Fibroblast of skin of left quadriceps (primary cell): ENCODE data around the gene DSTN.

ENCODE experiments used
- DNase-seq, 2 experiments: peaks; one replicate each; pipeline ENCODE4 v3.0.0-alpha.2; 2013; ENCODE audit warnings: low read depth in 2 of 2

DSTN gene

DNA sequence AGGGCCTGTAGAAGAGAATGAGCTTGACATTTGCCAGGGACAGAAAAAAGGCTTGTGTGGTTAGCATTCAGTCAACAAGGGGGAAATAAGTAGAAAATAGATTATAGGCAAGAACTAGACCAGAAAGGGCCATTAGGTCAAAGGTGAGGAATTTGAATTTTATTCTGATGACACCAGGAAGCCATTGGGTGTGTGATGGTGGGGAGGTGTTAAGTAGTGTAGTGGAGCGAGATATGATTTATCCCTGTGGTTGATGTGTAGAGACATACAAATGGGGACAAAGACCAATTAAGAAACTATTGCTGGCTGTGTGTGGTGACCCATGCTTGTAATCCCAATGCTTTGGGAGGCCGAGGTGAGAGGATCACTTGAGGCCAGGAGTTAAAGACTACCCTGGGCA is 11.0 kb downstream of the DSTN start:
- DNase-seq: no peak

DNA sequence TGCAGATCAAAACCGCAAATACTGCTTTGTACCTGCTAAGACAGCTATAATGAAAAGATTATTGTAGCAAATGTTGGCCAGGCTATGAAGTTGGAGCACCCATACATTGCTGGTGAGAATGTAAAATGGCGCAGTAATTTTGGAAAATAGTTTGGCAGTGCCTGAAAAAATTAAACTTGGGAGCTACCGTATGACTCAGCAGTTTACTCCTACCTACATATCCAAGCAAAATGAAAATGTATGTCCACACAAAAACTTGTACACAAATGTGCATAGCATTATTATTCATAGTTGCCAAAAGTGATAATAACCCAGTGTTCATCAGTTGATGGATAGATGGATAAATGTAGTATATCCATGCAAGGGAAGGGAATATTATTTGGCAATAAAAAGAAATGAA is 13.3 kb downstream of the DSTN start:
- DNase-seq: no peak

DNA sequence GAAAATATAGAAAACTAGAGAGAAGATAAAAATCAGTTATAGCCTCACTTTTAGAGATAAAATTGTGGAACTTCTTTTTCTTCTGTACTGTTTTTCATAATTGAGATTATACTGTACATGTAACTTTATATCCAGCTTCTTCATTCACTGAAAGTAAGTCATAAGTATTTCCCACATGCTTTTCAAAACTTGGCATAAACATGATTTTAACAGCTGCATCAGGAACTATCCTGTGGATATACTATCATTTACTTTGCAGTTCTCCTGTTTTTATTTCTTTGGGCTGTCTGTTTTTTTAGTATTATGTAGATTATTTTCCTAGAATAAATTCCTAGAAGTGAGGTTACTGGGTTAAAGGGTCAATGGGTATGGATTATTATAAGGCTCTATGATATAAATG is 14.8 kb downstream of the DSTN start:
- no peak for DNase-seq

DNA sequence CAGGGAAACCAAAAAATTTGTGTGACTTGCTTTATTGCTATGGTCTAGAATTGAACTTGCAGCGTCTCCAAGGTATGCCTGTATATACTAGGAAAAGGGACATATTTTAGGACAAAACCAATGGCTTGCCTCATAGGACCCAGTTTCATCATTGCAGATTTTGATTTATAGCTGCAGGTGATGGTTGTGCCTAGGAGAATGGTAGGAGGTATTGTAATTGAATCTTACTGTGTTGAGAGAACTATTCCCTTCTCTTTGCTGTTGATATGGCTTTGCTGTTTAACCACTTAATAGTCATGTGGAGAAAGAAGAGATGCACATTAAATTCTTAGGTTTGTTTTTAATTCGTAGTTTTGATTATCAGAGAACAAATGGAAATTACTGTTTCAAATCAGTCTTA is 16.4 kb downstream of the DSTN start:
- no peak for DNase-seq

DNA sequence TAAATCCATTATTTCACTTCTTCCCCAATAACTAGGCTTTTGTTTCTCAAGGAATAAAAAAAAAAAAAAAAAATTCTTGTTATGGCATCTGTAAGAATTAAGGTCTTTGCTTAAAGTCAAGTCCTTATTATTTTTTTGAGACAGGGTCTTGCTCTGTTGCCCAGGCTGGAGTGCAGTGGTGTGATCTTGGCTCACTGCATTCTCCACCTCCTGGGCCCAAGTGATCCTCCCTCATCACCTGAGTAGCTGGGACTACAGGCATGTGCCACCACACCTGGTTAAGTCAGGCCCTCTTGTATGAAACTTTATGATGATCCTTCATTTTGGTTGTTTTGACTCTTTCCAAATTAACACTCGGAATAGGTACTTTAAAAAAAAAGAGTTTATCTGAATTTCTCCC is 17.3 kb downstream of the DSTN start:
- DNase-seq: no peak

DNA sequence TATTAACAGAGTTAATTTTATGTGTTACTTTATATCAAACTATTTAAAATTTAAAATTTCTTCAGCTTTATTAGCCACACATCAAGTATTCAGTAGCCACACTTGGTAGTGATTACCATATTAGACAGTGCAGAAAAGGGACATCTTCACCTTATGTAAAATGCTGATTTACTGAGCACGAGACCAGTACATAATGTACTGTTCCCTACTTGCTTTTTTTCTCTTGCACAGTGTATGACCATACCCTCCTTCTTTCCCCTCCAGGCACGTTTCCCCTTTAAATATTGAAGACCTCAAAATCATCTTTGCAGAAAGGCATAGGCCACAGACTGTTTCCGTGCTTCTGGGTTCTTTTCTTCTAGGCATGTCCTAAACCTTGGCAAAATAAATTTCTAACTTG is 17.9 kb downstream of the DSTN start:
- no peak for DNase-seq

DNA sequence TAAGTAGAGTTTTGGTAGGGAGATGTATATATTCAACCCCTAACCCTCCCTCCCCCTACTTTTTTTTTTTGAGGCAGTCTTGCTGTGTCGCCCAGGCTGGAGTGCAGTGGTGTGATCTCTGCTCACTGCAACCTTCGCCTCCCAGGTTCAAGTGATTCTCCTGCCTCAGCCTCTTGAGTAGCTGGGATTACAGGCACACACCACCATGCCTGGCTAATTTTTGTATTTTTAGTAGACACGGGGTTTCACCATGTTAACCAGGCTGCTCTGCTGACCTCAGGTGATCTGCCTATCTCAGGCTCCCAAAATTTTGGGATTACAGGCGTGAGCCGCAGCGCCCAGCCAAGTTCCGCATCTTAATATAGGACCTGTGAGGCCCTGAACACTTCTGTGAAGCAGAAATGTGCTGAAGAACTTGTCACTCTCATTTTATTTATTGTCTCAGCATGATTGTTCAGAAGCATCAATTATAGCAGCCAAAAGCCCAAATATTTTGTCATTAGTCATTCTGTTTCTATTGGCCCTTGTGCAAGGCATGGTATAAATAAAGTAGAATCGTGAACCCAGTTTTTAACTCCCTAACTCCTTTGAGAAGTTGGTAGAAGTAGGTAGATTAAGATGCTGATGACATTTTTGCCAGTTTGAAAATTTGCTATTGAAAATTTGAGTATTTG is 19.4 kb downstream of the DSTN start:
- no peak for DNase-seq

DNA sequence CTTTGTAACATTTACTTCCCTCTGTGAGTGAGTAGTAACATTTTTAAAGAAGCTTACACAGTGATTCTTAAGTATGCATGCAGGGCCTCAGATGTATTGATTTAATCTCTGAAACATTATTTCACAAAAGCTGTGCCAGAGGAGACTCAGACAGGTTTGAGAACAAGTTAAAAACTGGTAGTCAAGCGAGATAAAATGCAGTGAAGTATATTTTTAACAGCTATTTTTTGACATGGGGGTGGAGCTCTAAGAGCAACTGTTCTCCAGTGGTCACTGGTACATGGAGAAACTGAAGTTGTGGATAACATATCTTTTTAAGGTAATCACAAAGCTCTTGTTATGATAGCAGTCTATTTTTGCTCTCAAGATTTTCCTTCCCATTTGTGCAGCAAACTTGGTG is 20.4 kb downstream of the DSTN start:
- DNase-seq: no peak

DNA sequence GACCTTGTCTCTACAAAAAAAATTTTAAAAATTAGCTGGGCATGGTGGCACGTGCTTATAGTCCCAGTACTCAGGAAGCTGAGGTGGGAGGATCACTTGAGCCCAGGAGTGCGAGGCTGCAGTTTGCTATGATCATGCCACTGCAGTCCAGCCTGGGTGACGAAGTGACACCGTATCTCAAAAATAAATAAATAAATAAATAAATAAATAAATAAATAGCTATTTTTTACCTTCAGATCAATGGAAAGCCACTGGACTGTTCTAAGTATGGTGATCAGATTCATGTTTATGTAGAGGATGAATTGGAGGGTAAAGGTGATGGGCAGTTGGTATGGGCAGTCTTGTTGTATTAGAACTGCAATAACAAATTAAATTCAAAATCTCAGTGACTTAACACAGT is 24.0 kb downstream of the DSTN start:
- DNase-seq: no peak

DNA sequence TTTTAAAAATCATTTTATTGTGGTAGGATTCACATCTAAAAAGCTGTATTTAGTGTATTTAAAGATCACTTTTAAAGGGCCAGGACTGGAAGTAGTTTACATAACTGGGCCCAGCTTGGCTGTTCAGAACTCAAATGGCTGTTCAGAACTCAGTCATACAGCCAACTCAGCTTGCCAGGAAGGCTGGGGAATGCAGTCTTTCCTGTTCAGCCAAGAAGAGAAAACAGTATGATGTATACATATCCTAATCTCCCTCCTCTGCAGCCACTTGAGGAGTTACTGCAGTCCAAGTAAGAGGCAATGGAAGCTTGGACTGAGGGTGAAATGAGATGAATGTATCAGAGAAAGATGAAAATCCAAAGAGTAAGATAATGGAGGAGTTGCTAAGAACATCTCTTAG is 24.6 kb downstream of the DSTN start:
- DNase-seq: no peak

DNA sequence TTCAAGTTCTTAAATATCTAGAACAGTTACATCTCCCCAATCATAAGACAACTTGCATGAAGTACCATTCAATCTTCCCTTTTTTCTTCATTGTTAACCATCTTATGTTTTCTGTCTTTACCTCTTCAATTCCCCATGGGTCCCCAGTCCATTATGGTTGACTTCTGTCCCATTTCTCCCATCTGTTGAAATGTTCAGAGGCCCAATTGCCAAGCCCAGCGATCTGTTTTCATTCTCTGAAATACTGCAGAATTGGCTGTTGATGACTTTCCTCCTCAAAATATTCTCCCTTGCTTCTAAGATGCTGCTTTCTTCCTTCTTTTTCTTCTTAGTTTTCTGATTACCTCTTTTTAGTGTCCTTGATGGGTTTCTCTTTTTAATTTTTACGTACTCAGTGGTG is 26.0 kb downstream of the DSTN start:
- no peak for DNase-seq

DNA sequence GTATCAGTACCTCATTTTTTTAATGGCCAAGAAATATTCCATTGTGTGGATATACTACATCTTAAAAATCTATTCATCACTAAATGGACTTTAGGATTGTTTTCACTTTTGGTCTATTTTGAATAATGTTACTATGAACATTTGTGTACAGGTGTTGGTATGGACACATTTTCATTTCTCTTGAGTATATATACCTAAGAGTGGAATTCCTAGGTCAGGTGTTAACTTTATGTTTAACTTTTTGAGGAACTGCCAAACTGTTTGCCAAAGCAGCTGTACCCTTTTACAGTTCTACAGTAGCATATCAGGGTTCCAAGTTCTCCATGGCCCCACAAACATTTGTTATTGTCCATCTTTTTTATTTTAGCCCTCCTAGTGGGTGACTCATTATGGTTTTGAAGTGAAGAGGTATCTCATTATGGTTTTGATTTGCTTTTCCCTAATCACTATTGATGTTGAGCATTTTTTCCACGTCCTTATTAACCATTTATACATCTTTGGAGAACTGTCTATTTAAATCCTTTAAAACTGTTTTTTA is 28.2 kb downstream of the DSTN start:
- no peak for DNase-seq

DNA sequence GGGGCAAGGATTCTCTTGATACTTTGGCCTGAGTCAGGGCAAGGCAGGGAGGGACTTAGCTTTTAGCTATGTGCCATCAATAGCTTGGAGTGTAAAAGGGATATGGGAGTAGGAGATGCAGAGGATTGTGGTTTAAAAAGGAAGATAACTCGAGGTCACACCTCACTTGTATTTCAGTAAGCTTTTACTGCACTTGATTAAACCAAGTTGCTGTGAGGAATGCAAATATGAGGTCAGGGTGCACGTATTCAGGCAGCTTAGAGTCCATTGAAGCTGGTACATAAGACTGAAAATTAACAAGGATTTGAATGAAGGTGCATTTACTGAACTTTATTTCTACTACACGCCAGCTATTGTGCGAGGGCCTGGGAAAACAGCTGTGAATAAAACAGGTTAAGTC is 32.1 kb downstream of the DSTN start:
- DNase-seq: no peak

DNA sequence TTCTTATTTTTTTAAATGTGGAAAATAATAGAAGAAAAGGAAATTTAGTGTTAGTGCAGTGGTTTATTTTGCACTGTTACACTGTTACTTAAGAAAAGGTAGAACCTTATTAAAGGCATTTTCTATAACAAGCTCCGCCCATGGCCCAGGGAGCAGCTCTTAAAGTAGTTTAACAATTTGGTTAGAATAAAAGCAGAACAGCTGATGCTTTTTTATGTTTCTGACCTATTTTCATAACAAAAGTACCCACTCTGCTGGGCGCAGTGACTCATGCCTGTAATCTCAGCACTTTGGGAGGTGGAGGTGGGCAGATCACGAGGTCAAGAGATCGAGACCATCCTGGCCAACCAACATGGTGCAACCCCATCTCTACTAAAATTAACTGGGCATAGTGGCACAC is 32.6 kb downstream of the DSTN start:
- DNase-seq: no peak

DNA sequence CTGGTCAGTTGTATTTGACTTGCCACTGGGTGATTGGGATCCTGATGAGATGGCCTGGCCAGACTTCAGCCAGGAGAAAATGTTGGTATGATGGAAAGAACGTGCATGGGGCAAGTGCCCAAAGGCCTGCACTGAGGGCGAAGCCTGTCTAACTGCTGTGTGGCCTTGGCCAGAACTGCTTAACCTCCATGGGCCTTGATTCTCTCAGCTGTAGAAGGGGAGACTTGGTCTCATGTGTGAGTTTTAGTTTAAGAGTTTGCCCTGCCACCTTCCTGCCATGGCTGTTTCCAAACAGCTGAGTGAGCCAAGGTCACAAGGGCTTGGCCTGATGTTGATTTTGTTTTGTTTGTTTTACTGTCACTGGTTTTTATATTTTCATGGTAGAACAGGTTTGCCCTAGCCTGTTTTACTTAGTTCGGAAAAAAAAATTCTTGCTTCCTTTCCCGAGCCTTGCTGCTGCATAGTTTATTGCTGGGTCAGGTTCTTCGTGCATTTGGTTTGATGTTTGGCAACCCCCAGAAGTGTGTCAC is 35.3 kb downstream of the DSTN start:
- no peak for DNase-seq

DNA sequence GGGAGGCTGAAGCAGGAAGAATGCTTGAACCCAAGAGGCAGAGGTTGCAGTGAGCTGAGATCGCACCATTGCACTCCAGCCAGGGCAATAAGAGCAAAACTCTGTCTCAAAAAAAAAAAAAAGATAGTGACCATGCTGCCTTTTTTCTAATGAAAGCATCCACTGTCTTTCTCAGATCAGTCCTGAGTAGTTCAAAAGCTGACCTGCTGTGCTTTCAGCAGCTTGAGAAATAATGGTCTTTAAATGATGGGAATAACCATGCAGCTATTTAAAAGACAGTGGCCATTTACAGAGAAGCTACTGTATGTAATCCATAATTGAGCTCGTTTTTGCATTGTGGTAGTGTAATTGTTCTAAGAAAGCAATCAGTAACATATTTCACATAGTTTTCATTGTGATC is 36.1 kb downstream of the DSTN start:
- no peak for DNase-seq

DNA sequence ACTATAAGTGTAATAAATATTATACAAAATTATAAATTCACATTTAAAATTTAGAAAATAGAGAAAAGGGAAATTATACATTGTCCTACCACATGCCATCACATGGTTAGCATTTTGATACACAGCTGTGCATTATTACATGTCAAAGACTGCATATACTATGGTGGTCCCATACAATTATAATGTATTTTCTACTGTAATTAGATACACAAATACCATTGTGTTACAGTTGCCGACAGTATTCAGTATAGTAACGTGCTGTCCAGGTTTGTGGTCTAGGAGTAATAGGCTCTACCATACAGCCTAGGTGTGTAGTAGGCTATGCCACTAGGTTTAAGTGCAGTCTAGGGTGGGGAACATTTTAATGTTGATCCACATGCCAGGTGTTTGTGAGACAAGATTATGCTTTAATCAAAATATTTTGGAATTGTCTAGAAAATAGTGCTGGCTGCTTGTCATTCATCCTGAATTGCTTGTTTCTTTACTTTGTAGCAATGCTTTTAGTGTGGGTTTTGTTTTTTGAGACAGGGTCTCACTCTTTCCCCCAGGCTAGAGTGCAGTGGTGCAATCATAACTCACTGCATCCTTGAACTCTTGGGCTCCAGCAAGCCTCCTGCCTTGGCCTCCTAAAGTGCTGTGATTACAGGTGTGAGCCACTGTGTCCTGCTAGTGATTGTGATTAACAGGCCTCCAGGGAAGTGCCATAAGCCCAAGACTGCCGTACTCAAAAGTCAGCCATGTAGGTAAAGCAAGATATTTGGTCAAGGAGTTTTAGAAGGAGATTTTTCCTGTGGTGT is 39.0 kb downstream of the DSTN start:
- no peak for DNase-seq

DNA sequence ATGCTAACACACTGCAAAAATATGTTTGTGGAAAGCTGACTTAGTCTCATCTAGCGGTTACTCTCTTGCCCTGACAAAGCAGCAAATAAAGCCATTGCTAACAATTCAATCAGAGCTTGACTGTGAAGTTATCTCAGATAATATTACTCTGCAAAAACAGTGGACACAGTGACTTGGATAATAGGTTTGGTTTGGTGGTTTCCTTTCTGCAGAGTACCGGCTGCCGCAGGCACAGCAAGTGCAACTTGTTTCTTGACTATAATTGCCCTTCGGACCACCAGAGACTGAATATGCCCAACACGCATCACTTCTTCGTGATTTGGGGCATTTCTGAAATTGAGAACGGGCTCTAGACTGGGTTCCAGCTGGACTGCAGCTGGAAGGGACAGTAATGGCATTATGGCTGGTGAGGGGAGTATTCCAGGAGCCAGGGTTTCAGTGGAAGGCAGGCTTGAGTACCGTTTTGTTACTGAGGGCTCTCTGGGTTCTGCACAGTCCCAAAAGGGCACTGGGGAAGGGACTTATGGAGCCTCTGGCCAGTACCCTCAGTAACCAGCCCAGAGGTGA is 40.0 kb downstream of the DSTN start:
- DNase-seq: no peak

DNA sequence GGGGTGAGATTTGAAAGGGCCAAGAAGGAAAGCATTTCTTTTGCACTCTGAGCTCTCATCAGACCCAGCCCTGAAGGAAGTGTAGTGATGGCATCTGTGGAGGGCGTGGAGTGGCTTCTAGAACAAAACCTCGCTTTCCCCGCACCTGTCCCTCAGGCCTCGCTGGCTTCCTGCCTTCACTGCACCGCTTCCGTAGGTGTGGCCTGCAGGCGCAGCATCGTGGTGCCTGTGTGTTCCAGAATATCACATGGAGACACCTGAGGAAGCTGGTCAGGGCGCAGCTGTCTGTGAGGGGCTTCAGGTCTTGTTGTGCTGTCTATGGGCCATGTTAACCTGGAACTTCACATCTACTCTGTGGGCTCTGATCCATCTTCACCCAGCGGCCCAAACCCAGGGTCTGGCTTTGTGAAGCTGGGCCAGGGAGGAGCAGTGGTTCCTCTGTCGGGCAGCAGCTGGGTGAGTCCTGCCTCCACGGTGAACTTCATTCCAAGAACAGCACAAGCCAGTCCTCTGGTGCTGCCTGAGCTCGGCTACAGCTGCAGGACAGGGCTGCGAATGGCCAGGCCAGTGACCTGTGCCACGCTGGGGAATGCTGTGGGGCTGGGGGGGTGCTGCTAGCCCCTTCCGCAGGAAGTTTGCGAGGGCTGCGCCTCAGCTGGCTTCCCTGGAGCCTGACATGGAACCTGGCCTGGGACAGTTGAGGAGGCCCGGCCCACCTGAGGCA is 40.9 kb downstream of the DSTN start:
- no peak for DNase-seq

DNA sequence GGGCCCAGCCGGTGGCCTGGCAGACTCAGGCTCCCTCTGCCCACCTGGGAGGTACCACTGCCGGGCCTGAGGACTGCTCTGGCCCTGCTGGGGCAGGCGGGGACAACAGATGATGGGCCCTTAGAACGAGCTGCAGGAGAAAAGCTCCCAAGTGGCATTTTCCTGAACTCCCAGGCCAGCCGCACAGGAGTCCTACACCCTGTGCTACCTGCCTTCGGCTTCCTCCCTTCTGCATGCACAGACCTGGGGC is 41.3 kb downstream of the DSTN start:
- DNase-seq: no peak

DNA sequence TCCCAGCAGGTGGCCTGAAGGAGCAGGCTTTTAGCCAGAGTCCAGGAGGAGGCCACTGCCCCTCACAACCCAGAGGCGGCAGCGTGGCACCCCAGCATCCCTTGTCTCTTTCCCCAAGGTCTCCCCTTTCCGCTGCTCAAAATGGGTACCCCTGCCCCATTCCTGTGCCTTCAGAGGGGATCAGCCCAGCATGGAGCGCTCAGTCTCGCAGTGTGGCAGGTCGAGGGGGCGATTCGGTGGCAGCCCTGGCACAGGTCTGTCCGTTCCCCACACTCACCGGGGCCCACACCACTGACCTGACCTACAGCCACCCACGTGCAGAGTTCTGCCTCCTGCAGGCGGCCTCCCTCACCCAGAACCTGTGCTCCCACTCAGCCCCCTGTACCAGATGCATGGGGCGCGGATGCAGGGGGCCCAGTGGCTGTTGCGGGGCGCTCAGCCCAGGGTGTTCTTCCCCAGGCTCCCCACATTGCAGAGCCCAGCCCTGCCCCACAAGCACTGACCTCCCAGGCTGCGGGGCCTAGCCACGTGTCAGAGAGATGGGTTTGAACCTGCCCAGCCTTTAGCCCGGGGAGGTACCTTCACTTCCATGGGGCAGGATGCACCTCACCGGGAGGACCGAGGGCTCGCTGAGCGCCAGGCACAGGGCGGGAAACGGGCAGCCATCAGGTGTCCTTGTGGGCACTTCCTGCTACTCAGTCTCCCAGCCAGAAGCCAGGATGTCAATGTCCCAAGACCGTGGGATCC is 41.8 kb downstream of the DSTN start:
- no peak for DNase-seq
